Stimulated activated naive CD8-positive, alpha-beta T cell treated with anti-CD3 and anti-CD28 coated beads, Interleukin-15, Interleukin-2, amounts not matched to agents 100 U/mL and 50 U/mL, for 24 hours (primary cell): ENCODE results near the gene EDNRA.

Experiments used
- ATAC-seq: fragments of 150-1000 bp; cut with Tn5 transposase; one replicate; pipeline ENCODE4 v1.10.0; 2021
- DNase-seq: peaks from one replicate; pipeline ENCODE4 v3.0.0; 2021

EDNRA gene

GRCh38 chr4:147498031-147498660 is 17.2 kb downstream of the EDNRA start:
- no peak for ATAC-seq

DNA sequence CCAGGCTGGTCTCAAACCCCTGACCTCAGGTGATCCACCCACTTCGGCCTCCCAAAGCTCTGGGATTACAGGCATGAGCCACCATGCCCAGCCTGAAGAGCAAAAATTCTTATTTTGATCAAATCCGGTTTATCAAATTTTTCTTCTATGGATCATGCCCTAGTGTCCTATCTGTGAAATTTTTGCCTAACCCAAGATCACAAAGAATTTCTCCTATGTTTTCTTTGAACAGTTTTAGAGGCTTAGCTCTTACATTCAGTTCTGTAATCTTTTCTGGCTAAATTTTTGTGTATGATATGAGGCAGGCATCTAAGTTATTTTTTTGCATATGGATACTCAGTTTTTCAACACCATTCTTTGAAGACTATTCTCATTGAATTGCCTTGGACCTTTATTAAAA is 27.4 kb downstream of the EDNRA start:
- no peak for ATAC-seq
- DNase-seq: no peak

More at GRCh38 chr4:147498031-147498660, 17.2 kb downstream of the EDNRA start:
- DNase-seq: no peak

DNA sequence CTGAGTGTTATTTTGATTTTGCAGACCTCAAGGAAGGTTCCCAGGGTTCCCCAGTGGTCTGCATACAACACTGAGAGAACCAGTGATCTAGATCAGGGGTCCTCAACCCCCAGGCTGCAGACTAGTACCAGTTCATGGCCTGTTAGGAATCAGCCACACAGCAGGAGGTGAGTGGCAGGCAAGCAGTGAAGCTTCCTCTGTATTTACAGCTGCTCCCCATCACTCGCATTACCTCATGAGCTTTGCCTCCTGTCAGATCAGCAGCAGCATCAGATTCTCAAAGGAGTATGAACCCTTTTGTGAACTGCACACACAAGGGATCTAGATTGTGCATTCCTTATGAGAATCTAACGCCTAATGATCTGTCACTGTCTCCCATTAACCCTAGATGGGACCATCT is 28.5 kb downstream of the EDNRA start:
- DNase-seq: no peak
- ATAC-seq: no peak

GRCh38 chr4:147510962-147511668 is 30.2 kb downstream of the EDNRA start:
- DNase-seq (no peak), ATAC-seq (no peak)

GRCh38 chr4:147513091-147513490 is 32.2 kb downstream of the EDNRA start:
- no peak for ATAC-seq
- no peak for DNase-seq

DNA sequence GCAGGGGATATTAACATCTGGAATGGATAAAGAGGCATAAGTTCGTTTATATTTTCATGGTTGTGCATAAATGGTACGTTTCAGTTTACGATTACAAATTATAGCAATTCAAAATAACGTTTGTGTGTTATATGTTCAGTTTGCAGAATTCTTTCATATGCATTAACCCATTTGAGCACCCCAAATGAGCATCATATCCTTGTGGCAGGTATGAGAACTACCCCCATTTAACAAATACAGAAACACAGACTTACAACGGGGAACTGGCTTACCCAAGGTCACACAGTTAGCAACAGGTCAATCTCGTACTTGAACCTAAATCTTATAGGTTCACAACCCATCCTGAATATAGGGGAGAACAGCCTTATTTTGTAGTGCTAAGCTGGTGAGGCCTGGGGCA is 33.1 kb downstream of the EDNRA start:
- DNase-seq: no peak
- ATAC-seq: no peak

DNA sequence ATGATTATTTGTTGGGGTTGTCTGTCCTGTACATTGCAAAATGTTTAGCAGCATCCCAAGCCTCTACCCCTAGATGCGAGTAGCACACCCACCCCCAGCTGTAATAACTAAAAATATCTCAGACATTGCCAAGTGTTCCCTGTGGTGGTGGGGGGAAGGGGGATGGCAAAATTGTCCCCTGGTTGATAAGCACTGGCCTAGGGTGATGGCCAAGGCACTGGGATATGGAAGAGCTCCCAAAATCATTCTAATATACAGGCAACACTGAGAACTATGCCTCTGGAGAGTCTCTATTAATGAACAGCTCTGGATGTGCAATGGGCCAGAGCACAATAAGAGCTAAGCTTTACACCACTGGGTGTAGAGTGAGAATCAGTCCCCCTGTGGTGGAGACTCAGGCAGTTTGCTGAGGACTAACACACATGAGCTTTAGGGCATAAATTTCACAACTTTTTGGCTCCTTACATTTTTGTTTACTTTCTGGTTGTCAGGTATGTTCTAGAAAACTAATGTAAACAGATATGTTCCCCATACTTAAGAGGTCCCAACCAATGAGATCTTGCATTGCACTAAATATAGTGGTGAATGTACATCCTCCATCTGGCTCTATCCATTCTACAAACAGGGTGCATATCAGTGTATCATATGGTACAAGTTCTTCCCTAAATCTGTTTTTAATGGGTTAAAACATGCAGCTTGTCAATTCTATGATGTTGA is 34.5 kb downstream of the EDNRA start:
- DNase-seq: no peak

DNA sequence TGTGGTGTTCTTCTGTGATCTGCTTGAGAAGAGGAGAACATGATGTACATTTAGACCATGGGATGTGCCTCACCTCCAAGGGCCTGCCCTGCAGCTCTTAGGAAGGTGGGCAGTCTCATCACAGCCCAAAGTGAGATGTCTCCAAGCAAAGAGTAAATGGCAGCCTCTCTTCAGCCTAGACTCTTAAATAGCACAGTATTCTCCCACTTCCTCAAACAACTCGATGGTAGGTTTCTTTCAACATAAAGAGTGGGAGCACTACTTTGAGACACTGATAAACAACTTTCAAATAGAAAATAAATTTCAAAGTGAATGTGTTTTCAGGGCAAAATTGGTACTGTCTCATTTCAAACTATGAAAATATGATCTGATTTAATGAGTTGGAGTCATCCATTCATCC is 35.2 kb downstream of the EDNRA start:
- DNase-seq (no peak), ATAC-seq (no peak)

More for the DNA sequence above, 34.5 kb downstream of the EDNRA start:
- ATAC-seq: no peak

DNA sequence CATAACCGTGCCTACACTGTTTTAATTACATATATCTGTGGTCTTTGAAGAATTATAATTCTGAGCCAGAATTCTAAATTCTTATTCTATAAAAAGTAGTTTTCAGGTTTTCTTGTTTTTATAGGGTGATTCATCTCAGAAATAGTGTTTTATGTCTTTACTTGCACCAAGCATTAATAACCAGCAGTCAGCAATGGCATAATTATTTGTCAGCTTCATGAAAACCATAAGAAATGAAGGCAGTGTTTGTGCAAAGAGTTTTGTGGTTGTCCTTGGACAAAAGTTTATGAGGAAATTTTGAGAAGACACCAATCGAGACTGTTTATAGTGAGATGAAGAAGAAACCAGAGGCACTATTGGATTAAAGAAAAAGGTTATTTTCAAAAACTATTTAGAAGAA is 37.2 kb downstream of the EDNRA start:
- ATAC-seq (no peak), DNase-seq (no peak)

DNA sequence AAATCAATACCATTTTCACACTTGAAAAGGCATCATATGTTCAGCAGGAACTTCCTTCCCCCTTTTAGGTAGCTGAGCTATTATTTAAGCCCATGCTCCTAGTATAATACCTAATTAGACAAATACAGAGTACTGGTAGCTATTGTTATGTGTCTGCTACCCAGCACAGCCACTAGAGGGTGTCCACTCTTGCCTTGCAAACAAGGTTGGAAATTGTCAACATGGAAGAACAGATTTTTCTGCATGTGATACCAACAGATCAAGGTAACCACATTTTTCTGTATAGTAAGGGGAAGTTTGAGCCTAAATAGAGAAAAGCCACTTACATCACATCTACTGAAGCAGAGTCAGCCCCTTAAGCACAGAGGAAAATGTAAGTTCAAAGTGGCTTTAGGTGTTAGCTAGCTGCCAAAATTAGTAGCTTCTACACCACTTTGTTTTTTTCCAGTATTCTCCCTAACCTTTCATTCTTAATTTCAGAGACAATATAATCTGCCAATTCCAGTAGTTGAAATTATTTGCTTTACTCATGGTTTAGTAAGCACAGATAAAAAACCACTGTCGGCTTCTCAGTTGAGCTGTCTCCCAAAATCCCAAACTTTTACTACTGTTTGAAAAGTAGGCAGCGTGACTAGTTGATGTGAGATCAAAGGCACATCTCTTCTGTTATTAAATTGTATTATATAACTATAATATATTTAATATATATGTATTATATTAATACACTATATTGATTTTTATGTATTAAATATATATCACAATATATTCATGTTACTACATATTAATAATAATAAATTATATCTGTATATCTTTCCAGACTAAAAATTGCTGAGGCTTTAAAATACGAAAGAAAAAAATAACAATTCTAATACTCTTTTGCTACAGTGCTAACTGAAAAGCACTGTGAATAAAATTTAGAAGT is 38.2 kb downstream of the EDNRA start:
- DNase-seq: peak; percentile 47
- peak; percentile 59 for ATAC-seq

DNA sequence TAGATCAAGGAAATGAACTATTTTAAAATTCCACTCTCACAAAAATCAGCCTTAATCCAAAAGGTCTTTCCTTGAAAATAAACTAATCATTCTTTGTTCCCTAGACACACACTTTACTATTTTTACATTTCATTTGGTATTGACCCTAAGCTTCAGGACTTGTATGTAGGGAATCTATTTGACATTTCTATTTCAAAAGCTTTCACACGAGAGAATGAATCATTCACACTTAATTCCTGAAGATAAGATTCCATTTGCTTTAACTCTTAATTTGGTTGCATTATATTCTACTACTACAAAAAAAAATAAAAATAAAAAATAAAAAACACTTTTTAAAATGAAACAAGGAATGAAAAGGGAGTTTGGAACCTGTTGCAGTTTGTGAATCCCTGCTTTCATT is 43.7 kb downstream of the EDNRA start:
- DNase-seq (no peak), ATAC-seq (no peak)

DNA sequence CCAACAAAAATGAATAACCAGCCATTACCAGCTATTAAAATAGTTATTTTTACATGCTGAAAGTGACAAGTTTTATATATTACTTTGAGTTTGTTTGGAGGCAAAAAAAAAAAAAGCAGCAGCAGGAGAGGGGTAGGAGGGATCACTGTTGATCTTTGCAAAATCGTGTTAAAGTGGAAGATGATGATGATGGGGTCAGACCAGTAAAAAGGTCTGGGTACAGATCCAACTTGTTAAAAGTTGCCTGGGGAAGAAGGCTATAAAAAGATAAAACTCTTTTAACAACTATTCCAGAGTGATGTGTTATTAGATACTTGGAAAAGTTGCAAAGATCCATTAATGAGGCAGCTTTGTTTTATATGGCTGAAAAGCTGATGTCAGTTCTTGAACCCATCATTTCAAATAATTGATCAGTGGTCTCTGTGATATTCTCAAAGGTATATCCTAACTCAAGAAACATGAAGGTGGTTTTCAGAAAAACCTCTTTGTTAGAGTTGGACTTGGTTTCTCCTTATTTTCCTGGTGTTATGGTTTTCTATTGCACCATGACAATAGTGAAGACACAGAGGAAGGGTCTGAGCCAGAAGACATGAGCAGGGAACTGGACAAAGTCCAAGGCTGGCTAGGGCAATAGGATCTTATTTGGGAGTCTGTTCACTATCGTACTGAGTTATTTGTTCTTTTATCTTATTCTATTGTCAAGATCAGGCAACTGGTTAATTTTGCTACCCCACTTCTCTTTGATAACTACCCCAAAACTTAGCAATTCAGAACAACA is 44.8 kb downstream of the EDNRA start:
- ATAC-seq (no peak), DNase-seq (no peak)

DNA sequence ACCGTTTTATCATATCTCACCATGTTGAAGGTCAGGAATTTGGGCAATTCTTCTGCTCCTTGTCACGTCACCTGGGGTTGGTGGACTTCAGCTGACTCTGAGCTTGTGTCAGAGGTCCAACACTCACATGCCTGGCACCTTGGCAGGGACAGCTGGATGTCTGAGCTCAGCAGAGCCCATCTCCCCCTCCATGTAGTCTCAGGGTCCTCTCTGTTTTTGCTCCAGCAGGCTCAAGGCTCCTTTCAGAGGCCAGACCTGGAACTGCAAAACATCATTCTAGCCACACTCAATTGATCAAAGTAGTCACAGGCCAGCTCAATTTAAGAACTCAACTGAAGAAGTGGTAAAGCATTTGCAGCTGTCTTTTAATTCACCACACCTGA is 45.4 kb downstream of the EDNRA start:
- DNase-seq (no peak), ATAC-seq (no peak)

DNA sequence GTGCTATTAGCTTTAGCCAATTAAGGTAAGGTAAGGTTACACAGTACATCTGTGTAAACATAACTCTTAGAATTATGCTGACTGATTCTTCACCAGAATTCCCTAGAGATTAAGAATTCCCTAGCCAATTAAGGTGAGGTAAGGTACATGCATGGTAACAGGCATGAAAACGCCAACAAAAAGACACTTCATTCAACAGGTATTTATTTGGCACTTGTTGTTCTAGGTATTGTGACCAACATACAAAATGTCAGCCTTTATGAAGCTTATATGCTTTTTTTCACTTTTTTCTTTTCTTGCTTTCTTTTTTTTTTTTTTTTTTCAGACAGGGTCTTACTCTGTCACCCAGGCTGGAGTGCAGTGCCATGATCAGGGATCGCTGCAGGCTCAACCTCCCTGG is 47.2 kb downstream of the EDNRA start:
- DNase-seq (no peak), ATAC-seq (no peak)

- DNase-seq: no peak
- ATAC-seq: no peak
Observed at GRCh38 chr4:147530134-147530533, 49.2 kb downstream of the EDNRA start.

- DNase-seq (no peak), ATAC-seq (no peak)
Observed at GRCh38 chr4:147530723-147531122, 49.8 kb downstream of the EDNRA start.

GRCh38 chr4:147532896-147533295 is 52.0 kb downstream of the EDNRA start:
- DNase-seq (no peak), ATAC-seq (no peak)

DNA sequence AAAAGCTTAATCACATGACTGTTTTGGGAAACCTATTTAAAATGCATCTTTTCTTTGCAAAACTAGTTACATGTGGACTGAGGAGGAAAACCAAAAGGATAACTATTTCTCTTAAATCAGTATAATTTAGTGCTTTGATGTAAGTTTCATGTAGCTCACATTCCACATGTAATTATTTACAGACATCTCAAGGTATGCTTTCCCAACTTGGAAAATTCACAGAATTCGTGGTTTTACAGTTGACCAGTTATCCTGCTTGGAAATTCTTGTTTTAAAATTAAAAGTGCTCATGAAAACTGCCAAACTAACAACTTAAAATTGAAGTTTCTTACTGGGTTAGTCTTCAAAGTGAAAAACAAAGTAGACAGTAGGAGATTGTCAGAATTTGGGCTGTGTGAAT is 52.4 kb downstream of the EDNRA start:
- DNase-seq (no peak), ATAC-seq (no peak)

GRCh38 chr4:147535124-147535523 is 54.2 kb downstream of the EDNRA start:
- DNase-seq: no peak
- no peak for ATAC-seq

GRCh38 chr4:147538711-147539110 is 57.8 kb downstream of the EDNRA start:
- ATAC-seq (no peak), DNase-seq (no peak)

GRCh38 chr4:147539959-147540358 is 59.1 kb downstream of the EDNRA start:
- DNase-seq (no peak), ATAC-seq (no peak)
